Stomach (tissue), 4 donors: ENCODE results near the gene DPP10.

Source experiments
- EP300 ChIP-seq: sonication (generic); formaldehyde crosslinking; IDR thresholded peaks from one replicate; pipeline ENCODE4 v1.6.1; 2017; ENCODE audit warnings: antibody characterized with exemption
- POLR2A ChIP-seq, 4 donors: fragments of 450-650 bp; IDR thresholded peaks; one replicate each; pipeline ENCODE4 v1.6.1; 2016; ENCODE audit warnings: antibody characterized with exemption in 4 of 4, control low read depth in 2 of 4, mild to moderate bottlenecking in 1 of 4, moderate library complexity in 1 of 4
- POLR2AphosphoS5 ChIP-seq, 3 donors: sonication (generic); formaldehyde crosslinking; IDR thresholded peaks; one replicate each; pipeline ENCODE4 v1.6.1; 2016; ENCODE audit warnings: antibody characterized with exemption in 3 of 3
- TF ChIP-seq, protein P1 (sequence below), 7 experiments: fragments of 450-650 bp in 4 of 7; fragments of 200-600 bp in 3 of 7; sonication (generic) in 3 of 7; IDR thresholded peaks; one replicate each; pipeline ENCODE4 v1.5.1; 2016 to 2019; ENCODE audit warnings: antibody characterized with exemption in 7 of 7, control low read depth in 2 of 7, mild to moderate bottlenecking in 1 of 7

DNA sequence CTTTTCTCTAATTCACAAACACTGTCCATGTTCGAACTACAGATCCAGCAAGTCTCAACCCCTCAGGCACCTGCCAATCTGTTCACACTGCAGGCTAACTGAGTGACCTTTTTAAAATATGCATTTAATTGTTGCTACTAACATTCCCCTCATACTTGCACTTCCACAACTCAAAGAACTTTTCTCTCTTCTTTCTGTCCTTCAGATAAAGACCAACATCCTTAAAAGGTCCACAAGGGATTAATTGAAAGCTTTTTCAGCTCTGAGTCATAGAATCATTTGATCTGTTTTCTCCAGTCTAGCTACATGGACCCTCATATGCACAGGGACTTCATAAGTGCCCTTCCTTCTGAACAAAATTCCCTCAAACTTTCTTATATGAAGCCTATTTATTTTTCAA lies 1321.2 kb downstream of the DPP10 start:
- TF ChIP-seq POLR2A (IDR thresholded peaks at IDR 0.05) (no peak), POLR2AphosphoS5 (IDR thresholded peaks at IDR 0.05) (no peak), EP300 (no peak)
- TF ChIP-seq, protein P1, sequence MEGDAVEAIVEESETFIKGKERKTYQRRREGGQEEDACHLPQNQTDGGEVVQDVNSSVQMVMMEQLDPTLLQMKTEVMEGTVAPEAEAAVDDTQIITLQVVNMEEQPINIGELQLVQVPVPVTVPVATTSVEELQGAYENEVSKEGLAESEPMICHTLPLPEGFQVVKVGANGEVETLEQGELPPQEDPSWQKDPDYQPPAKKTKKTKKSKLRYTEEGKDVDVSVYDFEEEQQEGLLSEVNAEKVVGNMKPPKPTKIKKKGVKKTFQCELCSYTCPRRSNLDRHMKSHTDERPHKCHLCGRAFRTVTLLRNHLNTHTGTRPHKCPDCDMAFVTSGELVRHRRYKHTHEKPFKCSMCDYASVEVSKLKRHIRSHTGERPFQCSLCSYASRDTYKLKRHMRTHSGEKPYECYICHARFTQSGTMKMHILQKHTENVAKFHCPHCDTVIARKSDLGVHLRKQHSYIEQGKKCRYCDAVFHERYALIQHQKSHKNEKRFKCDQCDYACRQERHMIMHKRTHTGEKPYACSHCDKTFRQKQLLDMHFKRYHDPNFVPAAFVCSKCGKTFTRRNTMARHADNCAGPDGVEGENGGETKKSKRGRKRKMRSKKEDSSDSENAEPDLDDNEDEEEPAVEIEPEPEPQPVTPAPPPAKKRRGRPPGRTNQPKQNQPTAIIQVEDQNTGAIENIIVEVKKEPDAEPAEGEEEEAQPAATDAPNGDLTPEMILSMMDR (IDR thresholded peaks at IDR 0.05) = no peak
